ENCODE measurements around the gene DYSF. TPM values are rescaled to one million over a fixed set of nuclear protein-coding genes. Genes with fewer than 3 reads are reported as not detected.

The DYSF gene
- total RNA-seq, 1 experiment from 2014 or later: 0.89 TPM

DNA sequence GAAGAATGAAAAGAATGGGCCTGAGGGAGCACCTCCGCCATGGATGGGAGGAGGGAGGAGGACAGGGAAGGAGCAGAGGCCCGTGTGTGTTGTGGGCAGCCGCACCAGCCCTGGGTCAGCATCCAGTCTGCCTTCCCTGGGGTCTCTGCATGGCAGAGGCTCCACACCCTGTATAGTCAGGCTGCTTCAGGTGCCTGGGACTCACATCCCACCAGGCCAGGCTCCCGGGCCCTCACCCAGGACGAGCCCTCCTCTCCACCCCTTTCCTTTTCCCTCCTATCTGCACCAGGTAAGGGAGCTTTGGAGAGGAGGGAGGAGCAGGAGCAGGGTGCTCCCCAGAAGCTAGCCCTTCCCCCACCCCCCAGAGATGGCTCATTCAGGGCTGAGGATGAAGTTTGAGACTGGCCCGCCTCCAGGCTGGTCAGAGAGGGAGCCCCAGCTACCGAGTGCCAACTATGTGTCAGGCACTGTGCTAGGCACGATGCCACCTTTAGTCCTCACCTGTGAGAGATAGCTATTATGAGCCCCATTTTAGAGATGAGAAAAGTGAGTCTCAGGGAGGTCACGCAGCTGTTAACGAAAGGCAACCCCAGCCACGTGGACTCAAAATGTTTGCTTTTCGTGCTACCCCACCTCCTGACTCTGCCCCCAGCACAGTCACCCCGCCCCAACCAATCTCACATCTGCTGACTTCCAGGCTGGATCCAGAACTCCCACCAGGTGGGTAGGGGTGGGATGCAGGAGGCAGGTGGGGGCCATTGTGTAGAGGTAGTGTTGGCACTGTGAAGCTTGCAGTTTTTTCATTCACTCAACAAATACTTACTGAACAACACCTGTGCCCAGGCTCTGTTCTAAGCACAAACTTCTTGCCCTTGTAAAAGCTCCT lies 242.1 kb downstream of the DYSF start:
- ChIA-PET POLR2A (no interaction called here), CTCF (no interaction called here)
- no TSS peak for BruUV-seq (replicated peaks)

DNA sequence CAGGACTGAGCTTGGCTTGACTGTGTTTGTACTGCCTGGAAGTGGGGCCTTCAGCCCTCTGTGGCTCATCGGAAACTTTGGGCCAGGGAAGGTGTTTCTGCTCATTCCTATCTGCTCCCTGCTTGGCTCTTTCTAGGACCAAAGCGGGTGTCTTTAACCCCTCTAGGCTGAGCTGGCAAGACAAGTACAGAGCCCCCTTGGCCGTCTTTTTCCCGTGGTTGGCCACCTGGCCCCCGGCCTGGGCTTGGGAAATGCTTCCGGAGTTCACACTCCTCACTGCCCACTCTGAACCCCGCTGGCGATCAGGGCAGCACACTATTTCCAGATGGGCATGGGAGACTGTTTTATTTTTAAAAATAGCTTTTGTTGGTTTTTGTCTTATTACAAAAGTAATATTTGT lies 243.0 kb downstream of the DYSF start:
- ATAC-seq (no peak), DNase-seq (ENCODE audit: low read depth, low spot score) (no peak)
- Histone ChIP-seq H2AFZ (ENCODE audit: low read depth, low read length, poor library complexity, severe bottlenecking) (no peak overlapping the region), H3K27me3 (ENCODE audit: insufficient read depth, low read length) (peaks cover 4% of the 10 kb centered on the region; the same call in 1 of the 2 replicates), H3K9me2 (ENCODE audit: insufficient read depth) (no peaks in the 10 kb centered on the region), H3K36me3 (ENCODE audit: control insufficient read depth in 1 of 2, insufficient read depth in 2 of 2, low read length in 2 of 2) (no peaks in the 10 kb centered on the region), H3K79me2 (ENCODE audit: insufficient read depth, low read length) (no peaks in the 10 kb centered on the region), H3K4me3 (replicated peaks in 1 of 2; ENCODE audit: low read depth in 1 of 2, low read length in 2 of 2) (no peak overlapping the region), H3K4me1 (ENCODE audit: control insufficient read depth in 1 of 2, insufficient read depth in 2 of 2, low read length in 2 of 2) (no peaks in the 10 kb centered on the region), H3K9me3 (ENCODE audit: control insufficient read depth in 1 of 2, insufficient read depth in 1 of 2, low read depth in 1 of 2, low read length in 2 of 2) (no peaks in the 10 kb centered on the region), H3K27ac (ENCODE audit: low read depth, low read length) (no peak overlapping the region), H3K9ac (ENCODE audit: low read length) (no peak overlapping the region), H3K4me2 (ENCODE audit: low read length) (no peak overlapping the region), H4K20me1 (ENCODE audit: insufficient read depth) (no peaks in the 10 kb centered on the region)
- ChIA-PET RAD21 (ENCODE audit: low non-redundant PET in 1 of 2, low total read pairs in 2 of 2, uncharacterized antibody in 2 of 2, unreplicated experiment in 2 of 2) (no interaction called here), POLR2A (no interaction called here), CTCF (no interaction called here)
- TF ChIP-seq CEBPB (IDR thresholded peaks at IDR 0.05; ENCODE audit: low read depth): no peak
- no peak for TF ChIP-seq TCF7L2 (IDR thresholded peaks at IDR 0.05; ENCODE audit: borderline replicate concordance, extremely low read depth, insufficient read depth, insufficient read length)
- no peak for TF ChIP-seq POLR2A (IDR thresholded peaks at IDR 0.05; ENCODE audit: borderline replicate concordance, extremely low read depth, insufficient read depth, insufficient read length)
- TF ChIP-seq EZH2phosphoT487 (IDR thresholded peaks at IDR 0.05; ENCODE audit: borderline replicate concordance): no peak
- no peak for TF ChIP-seq RAD21 (IDR thresholded peaks at IDR 0.05; ENCODE audit: low read depth)
- no peak for TF ChIP-seq POLR2AphosphoS5 (IDR thresholded peaks at IDR 0.05; ENCODE audit: low read depth, low read length)
- no peak for TF ChIP-seq JUND (IDR thresholded peaks at IDR 0.05)
- TF ChIP-seq, protein P1, sequence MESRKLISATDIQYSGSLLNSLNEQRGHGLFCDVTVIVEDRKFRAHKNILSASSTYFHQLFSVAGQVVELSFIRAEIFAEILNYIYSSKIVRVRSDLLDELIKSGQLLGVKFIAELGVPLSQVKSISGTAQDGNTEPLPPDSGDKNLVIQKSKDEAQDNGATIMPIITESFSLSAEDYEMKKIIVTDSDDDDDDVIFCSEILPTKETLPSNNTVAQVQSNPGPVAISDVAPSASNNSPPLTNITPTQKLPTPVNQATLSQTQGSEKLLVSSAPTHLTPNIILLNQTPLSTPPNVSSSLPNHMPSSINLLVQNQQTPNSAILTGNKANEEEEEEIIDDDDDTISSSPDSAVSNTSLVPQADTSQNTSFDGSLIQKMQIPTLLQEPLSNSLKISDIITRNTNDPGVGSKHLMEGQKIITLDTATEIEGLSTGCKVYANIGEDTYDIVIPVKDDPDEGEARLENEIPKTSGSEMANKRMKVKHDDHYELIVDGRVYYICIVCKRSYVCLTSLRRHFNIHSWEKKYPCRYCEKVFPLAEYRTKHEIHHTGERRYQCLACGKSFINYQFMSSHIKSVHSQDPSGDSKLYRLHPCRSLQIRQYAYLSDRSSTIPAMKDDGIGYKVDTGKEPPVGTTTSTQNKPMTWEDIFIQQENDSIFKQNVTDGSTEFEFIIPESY (IDR thresholded peaks at IDR 0.05; ENCODE audit: extremely low read depth, insufficient replicate concordance, low read length): no peak
- TF ChIP-seq YY1 (IDR thresholded peaks at IDR 0.05; ENCODE audit: extremely low read depth, insufficient replicate concordance, low read depth, low read length): no peak
- no peak for TF ChIP-seq SP1 (IDR thresholded peaks at IDR 0.05; ENCODE audit: low read depth)
- TF ChIP-seq CBX3 (IDR thresholded peaks at IDR 0.05; ENCODE audit: low read depth): no peak
- TF ChIP-seq, protein P2, sequence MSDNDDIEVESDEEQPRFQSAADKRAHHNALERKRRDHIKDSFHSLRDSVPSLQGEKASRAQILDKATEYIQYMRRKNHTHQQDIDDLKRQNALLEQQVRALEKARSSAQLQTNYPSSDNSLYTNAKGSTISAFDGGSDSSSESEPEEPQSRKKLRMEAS (IDR thresholded peaks at IDR 0.05): no peak
- intact Hi-C loops (cut with micrococcal nuclease): no loop called here
- BruUV-seq (replicated peaks): no TSS peak

More for the DNA sequence above, 242.1 kb downstream of the DYSF start:
- Histone ChIP-seq H3K4me1 (ENCODE audit: control insufficient read depth in 1 of 2, insufficient read depth in 2 of 2, low read length in 2 of 2) (no peaks in the 10 kb centered on the region), H3K27me3 (ENCODE audit: insufficient read depth, low read length) (peaks cover 4% of the 10 kb centered on the region; the same call in 1 of the 2 replicates), H3K4me2 (ENCODE audit: low read length) (no peak overlapping the region), H3K4me3 (replicated peaks in 1 of 2; ENCODE audit: low read depth in 1 of 2, low read length in 2 of 2) (no peak overlapping the region), H2AFZ (ENCODE audit: low read depth, low read length, poor library complexity, severe bottlenecking) (no peak overlapping the region), H3K9me2 (ENCODE audit: insufficient read depth) (no peaks in the 10 kb centered on the region), H3K79me2 (ENCODE audit: insufficient read depth, low read length) (no peaks in the 10 kb centered on the region), H3K9me3 (ENCODE audit: control insufficient read depth in 1 of 2, insufficient read depth in 1 of 2, low read depth in 1 of 2, low read length in 2 of 2) (no peaks in the 10 kb centered on the region), H3K9ac (ENCODE audit: low read length) (no peak overlapping the region), H3K27ac (ENCODE audit: low read depth, low read length) (no peak overlapping the region), H3K36me3 (ENCODE audit: control insufficient read depth in 1 of 2, insufficient read depth in 2 of 2, low read length in 2 of 2) (no peaks in the 10 kb centered on the region), H4K20me1 (ENCODE audit: insufficient read depth) (no peaks in the 10 kb centered on the region)
- TF ChIP-seq SIN3A (IDR thresholded peaks at IDR 0.05; ENCODE audit: low read depth): no peak
- TF ChIP-seq POLR2AphosphoS5 (IDR thresholded peaks at IDR 0.05; ENCODE audit: low read depth, low read length): no peak
- no peak for TF ChIP-seq FOSL1 (IDR thresholded peaks at IDR 0.05; ENCODE audit: low read depth)
- no peak for TF ChIP-seq JUND (IDR thresholded peaks at IDR 0.05)
- no peak for TF ChIP-seq CBX3 (IDR thresholded peaks at IDR 0.05; ENCODE audit: low read depth)
- no peak for TF ChIP-seq RAD21 (IDR thresholded peaks at IDR 0.05; ENCODE audit: low read depth)
- TF ChIP-seq EGR1 (IDR thresholded peaks at IDR 0.05; ENCODE audit: low read depth): no peak
- no peak for TF ChIP-seq ZFX (IDR thresholded peaks at IDR 0.05)
- intact Hi-C loops (cut with micrococcal nuclease): no loop called here
- ATAC-seq (no peak), DNase-seq (ENCODE audit: low read depth, low spot score) (no peak)
- RAD21 ChIA-PET (ENCODE audit: low non-redundant PET in 1 of 2, low total read pairs in 2 of 2, uncharacterized antibody in 2 of 2, unreplicated experiment in 2 of 2): no interaction called here
